HepG2 (cell line): ENCODE data around the gene MAP3K8. TPM values are rescaled to one million over a fixed set of nuclear protein-coding genes. Genes with fewer than 3 reads are reported as not detected.

Experiments used
- ATAC-seq: fragments of 200-7000 bp; cut with Tn5 transposase; 3 replicates; pipeline ENCODE4 v1.9.1; 2020; ENCODE audit warnings: mild to moderate bottlenecking, moderate library complexity
- BruUV-seq: library from RNA; stranded (reverse); fragments of 400-500 nt; replicated peaks from 2 replicates; lab custom pipeline; 2021; lab: Mats Ljungman, UMichigan
- CTCF ChIA-PET: fragments of 300-600 bp; formaldehyde crosslinking; extraction: SDS; loops from one replicate; lab custom pipeline; 2021; ENCODE audit warnings: low total read pairs, inconsistent platforms, low intra/inter-chr PET ratio; lab: Yijun Ruan, JAX
- POLR2A ChIA-PET: fragments of 350-600 bp; sonication (Branson Sonifier 250); formaldehyde crosslinking; loops from one replicate; lab custom pipeline; 2020; ENCODE audit warnings: antibody characterized with exemption, inconsistent platforms; lab: Yijun Ruan, JAX
- DNase-seq: peaks from one replicate; pipeline ENCODE4 v3.0.0-alpha.2; 2015; ENCODE audit warnings: low spot score
- FAIRE-seq: peaks from 3 replicates; lab custom pipeline; 2011; peaks lifted over from hg19 to GRCh38; lab: Jason Lieb, UNC
- H2AFZ ChIP-seq: one replicate; pipeline ENCODE4 v1.6.1; 2011; ENCODE audit warnings: low read length, inconsistent platforms
- H3K27ac ChIP-seq: fragments of 300-600 bp; 3 replicates; pipeline ENCODE4 v1.8.0; 2011; ENCODE audit warnings: mixed run types, mild to moderate bottlenecking, mixed read lengths, low read length, inconsistent platforms; ENCODE audit not compliant: insufficient read depth; ENCODE audit errors: extremely low read length
- H3K27me3 ChIP-seq, 2 experiments: fragments of 200-600 bp in 1 of 2; 2 replicates in 1 of 2; 3 replicates in 1 of 2; pipeline versions ENCODE4 v1.6.0 to v1.8.0; 2011; ENCODE audit warnings: low read length in 2 of 2, mild to moderate bottlenecking in 2 of 2, moderate library complexity in 2 of 2, inconsistent platforms in 1 of 2; ENCODE audit not compliant: insufficient read depth in 2 of 2, control insufficient read depth in 1 of 2
- H3K36me3 ChIP-seq, 2 experiments: fragments of 200-600 bp in 1 of 2; replicated peaks in 1 of 2; 2 replicates in 1 of 2; 3 replicates in 1 of 2; pipeline versions ENCODE4 v1.5.1 to v1.8.0; 2011; ENCODE audit warnings: low read length in 2 of 2, inconsistent platforms in 1 of 2; ENCODE audit not compliant: insufficient read depth in 2 of 2, control insufficient read depth in 1 of 2
- H3K4me1 ChIP-seq: 2 replicates; pipeline ENCODE4 v1.5.1; 2012; ENCODE audit warnings: low read length, inconsistent platforms; ENCODE audit not compliant: insufficient read depth
- H3K4me2 ChIP-seq: 2 replicates; pipeline ENCODE4 v1.6.0; 2011; ENCODE audit warnings: low read depth, low read length, inconsistent platforms
- H3K4me3 ChIP-seq, 3 experiments: fragments of 200-600 bp in 1 of 3; sonication (generic), shearing (Covaris generic) in 1 of 3; replicated peaks in 1 of 3; 2 replicates each; pipeline ENCODE4 v1.5.1; 2011 to 2016; ENCODE audit warnings: low read length in 3 of 3, inconsistent platforms in 2 of 3, low read depth in 2 of 3, mild to moderate bottlenecking in 2 of 3, control low read depth in 1 of 3, mixed read lengths in 1 of 3; ENCODE audit not compliant: insufficient read depth in 1 of 3
- H3K79me2 ChIP-seq: one replicate; pipeline ENCODE4 v1.6.1; 2011; ENCODE audit warnings: low read length, inconsistent platforms; ENCODE audit not compliant: insufficient read depth
- H3K9ac ChIP-seq: 2 replicates; pipeline ENCODE4 v1.6.0; 2011; ENCODE audit warnings: mild to moderate bottlenecking, low read depth, low read length, inconsistent platforms; ENCODE audit not compliant: insufficient read depth
- H3K9me3 ChIP-seq: 2 replicates; pipeline ENCODE4 v1.5.1; 2012; ENCODE audit warnings: mild to moderate bottlenecking, low read length
- H4K20me1 ChIP-seq: 2 replicates; pipeline ENCODE4 v1.6.0; 2011; ENCODE audit warnings: inconsistent platforms, mild to moderate bottlenecking, low read length, moderate library complexity; ENCODE audit not compliant: insufficient read depth
- GZF1 ChIP-seq: sonication (generic); formaldehyde crosslinking; IDR thresholded peaks from 2 replicates; pipeline ENCODE4 v1.5.1; 2020; ENCODE audit warnings: mild to moderate bottlenecking, missing genetic modification reagents
- MAFF ChIP-seq: IDR thresholded peaks from 2 replicates; pipeline ENCODE4 v1.6.1; 2011; ENCODE audit warnings: low read depth, low read length, improper control_type of control experiment
- ZNF205 ChIP-seq: IDR thresholded peaks from 2 replicates; pipeline ENCODE4 v1.6.1; 2018; ENCODE audit warnings: missing biosample characterization, missing genetic modification reagents
- ZNF549 ChIP-seq: sonication (generic); formaldehyde crosslinking; IDR thresholded peaks from 2 replicates; pipeline ENCODE4 v1.5.0; 2020; ENCODE audit warnings: missing genetic modification reagents
- WGBS: methylation state at CpG from one replicate; pipeline ENCODE4 v1.1.6; 2017; ENCODE audit warnings: low lambda C conversion rate; 5-methylcytosine and 5-hydroxymethylcytosine counted together
- in situ Hi-C: cut with HindIII; loops from 2 replicates; pipeline ENCODE4 v1.10.0; 2017; ENCODE audit warnings: low pct_unique_long_range_greater_than_20kb; ENCODE audit not compliant: extremely low pct_ligation_motif_present
- intact Hi-C: fragments of 100-400 bp; cut with micrococcal nuclease; formaldehyde crosslinking; loops from one replicate; pipeline ENCODE4 v1.10.0; 2022; ENCODE audit not compliant: unreplicated experiment
- polyA plus RNA-seq, 8 experiments: library from polyadenylated mRNA; depleted of rRNA in 3 of 8; stranded (reverse) in 7 of 8; unstranded in 1 of 8; fragments of >200 nt; fragmentation: Illumina TruSeq in 4 of 8; extraction: Trizol in 4 of 8; gene quantifications; 2 replicates each; pipeline versions ENCODE4 v1.2.1 to v1.2.3, GENCODE V29; 2011 to 2016; ENCODE audit warnings: low read depth in 4 of 8, missing spikeins in 1 of 8, mixed read lengths in 1 of 8; ENCODE audit not compliant: insufficient read depth in 1 of 8
- total RNA-seq, 5 experiments: library from RNA; depleted of rRNA; stranded (reverse); fragments of >200 nt; fragmentation: Illumina TruSeq; extraction: Trizol; gene quantifications; 2 replicates each; pipeline ENCODE4 v1.2.3, GENCODE V29; 2016; ENCODE audit warnings: low read depth in 1 of 5
- TF ChIP-seq, protein P1 (sequence below): sonication (generic); formaldehyde crosslinking; IDR thresholded peaks from 2 replicates; pipeline ENCODE4 v1.4.0; 2020; ENCODE audit warnings: missing genetic modification reagents, mild to moderate bottlenecking, borderline replicate concordance
- TF ChIP-seq, protein P2 (sequence below): IDR thresholded peaks from 2 replicates; pipeline ENCODE4 v1.6.1; 2016; ENCODE audit warnings: missing genetic modification reagents, missing compliant biosample characterization
- TF ChIP-seq, protein P3 (sequence below): sonication (generic); formaldehyde crosslinking; IDR thresholded peaks from 2 replicates; pipeline ENCODE4 v1.8.0; 2023; ENCODE audit warnings: mild to moderate bottlenecking, missing genetic modification reagents
- TF ChIP-seq, protein P4 (sequence below): sonication (generic); formaldehyde crosslinking; IDR thresholded peaks from 2 replicates; pipeline ENCODE4 v1.9.0; 2021; ENCODE audit warnings: mild to moderate bottlenecking, missing genetic modification reagents

Gene MAP3K8
- total and polyA plus RNA-seq, 2 of the 13 experiments (the other 11 are each of a cell fraction or from before 2014, with no cell fraction given), result 19.3 to 37.9 TPM

DNA sequence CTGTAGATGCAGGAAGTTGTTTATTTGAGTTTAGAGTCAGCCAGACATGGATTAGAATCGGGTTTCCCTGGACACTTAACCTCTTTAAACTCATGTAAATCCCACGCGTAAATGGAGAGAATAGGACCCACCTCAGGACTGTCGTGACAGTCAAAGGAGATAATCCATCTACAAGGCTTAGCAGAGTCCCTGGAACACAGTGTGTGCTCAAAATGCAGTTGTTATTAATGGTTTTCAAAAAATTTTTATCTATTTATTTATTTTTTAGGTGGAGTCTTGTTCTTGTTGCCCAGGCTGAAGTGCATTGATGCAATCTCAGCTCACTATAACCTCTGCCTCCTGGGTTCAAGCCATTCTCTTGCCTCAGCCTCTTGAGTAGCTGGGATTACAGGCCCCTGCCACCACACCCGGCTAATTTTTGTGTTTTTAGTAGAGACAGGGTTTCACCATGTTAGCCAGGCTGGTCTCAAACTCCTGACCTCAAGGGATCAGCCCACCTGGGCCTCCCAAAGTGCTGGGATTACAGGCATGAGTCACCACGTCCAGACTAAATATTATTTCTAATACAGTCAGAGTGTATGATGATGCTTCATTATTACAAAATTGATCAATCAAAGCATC is 10.2 kb upstream of the MAP3K8 start (continued):
- TF ChIP-seq, protein P1, sequence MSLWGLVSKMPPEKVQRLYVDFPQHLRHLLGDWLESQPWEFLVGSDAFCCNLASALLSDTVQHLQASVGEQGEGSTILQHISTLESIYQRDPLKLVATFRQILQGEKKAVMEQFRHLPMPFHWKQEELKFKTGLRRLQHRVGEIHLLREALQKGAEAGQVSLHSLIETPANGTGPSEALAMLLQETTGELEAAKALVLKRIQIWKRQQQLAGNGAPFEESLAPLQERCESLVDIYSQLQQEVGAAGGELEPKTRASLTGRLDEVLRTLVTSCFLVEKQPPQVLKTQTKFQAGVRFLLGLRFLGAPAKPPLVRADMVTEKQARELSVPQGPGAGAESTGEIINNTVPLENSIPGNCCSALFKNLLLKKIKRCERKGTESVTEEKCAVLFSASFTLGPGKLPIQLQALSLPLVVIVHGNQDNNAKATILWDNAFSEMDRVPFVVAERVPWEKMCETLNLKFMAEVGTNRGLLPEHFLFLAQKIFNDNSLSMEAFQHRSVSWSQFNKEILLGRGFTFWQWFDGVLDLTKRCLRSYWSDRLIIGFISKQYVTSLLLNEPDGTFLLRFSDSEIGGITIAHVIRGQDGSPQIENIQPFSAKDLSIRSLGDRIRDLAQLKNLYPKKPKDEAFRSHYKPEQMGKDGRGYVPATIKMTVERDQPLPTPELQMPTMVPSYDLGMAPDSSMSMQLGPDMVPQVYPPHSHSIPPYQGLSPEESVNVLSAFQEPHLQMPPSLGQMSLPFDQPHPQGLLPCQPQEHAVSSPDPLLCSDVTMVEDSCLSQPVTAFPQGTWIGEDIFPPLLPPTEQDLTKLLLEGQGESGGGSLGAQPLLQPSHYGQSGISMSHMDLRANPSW (CRISPR knock-in tag), result 0 out of 2 replicates have a peak, but pooled peaks have one; percentile 20
- TF ChIP-seq, protein P2, sequence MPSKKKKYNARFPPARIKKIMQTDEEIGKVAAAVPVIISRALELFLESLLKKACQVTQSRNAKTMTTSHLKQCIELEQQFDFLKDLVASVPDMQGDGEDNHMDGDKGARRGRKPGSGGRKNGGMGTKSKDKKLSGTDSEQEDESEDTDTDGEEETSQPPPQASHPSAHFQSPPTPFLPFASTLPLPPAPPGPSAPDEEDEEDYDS (CRISPR knock-in tag), result peak; percentile 4; the same call in 1 of the 2 replicates
- 0 out of 2 replicates have a peak, but pooled peaks have one; percentile 53 for TF ChIP-seq GZF1 (CRISPR knock-in tag)

DNA sequence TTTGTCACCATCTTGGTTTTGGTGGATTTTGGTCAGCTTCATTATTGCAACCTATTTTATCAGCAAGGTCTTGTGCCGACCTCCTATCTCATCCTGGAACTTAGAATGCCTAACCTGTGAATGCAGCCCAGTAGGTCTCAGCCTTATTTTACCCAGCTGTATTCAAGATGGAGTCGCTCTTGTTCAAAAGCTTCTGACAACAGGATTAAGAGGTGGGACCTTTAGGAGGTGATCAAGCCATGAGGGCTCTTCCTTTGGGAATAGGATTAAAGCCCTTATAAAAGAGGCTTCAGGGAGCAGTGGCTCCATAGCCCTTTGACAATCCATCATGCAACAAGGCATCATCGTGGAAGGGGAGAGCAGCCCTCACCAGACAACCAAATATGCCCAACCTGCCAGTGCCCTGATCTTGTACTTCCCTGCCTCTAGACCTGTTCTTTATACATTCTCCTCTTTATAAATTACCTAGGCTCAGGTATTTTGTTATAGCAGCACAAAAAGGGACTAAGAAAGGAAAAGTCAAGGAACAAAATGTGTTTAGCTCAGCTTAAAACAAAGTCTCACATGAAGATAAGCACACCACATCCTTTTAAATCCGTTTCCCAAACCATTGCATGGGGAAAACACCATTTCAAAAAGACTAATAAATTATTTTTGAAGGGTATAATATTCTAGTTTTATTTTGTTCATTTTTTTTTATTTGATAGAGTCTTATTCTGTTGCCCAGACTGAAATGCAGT is 8.5 kb upstream of the MAP3K8 start:
- FAIRE-seq (no peak), ATAC-seq (no peak)
- no peak for TF ChIP-seq ZNF205
- peak; percentile 41; the same call in 1 of the 2 replicates for TF ChIP-seq MAFF
- TF ChIP-seq, protein P3, sequence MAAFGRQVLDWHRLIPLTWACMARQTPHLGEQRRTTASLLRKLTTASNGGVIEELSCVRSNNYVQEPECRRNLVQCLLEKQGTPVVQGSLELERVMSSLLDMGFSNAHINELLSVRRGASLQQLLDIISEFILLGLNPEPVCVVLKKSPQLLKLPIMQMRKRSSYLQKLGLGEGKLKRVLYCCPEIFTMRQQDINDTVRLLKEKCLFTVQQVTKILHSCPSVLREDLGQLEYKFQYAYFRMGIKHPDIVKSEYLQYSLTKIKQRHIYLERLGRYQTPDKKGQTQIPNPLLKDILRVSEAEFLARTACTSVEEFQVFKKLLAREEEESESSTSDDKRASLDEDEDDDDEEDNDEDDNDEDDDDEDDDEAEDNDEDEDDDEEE (CRISPR knock-in tag), result no peak
- TF ChIP-seq, protein P4, sequence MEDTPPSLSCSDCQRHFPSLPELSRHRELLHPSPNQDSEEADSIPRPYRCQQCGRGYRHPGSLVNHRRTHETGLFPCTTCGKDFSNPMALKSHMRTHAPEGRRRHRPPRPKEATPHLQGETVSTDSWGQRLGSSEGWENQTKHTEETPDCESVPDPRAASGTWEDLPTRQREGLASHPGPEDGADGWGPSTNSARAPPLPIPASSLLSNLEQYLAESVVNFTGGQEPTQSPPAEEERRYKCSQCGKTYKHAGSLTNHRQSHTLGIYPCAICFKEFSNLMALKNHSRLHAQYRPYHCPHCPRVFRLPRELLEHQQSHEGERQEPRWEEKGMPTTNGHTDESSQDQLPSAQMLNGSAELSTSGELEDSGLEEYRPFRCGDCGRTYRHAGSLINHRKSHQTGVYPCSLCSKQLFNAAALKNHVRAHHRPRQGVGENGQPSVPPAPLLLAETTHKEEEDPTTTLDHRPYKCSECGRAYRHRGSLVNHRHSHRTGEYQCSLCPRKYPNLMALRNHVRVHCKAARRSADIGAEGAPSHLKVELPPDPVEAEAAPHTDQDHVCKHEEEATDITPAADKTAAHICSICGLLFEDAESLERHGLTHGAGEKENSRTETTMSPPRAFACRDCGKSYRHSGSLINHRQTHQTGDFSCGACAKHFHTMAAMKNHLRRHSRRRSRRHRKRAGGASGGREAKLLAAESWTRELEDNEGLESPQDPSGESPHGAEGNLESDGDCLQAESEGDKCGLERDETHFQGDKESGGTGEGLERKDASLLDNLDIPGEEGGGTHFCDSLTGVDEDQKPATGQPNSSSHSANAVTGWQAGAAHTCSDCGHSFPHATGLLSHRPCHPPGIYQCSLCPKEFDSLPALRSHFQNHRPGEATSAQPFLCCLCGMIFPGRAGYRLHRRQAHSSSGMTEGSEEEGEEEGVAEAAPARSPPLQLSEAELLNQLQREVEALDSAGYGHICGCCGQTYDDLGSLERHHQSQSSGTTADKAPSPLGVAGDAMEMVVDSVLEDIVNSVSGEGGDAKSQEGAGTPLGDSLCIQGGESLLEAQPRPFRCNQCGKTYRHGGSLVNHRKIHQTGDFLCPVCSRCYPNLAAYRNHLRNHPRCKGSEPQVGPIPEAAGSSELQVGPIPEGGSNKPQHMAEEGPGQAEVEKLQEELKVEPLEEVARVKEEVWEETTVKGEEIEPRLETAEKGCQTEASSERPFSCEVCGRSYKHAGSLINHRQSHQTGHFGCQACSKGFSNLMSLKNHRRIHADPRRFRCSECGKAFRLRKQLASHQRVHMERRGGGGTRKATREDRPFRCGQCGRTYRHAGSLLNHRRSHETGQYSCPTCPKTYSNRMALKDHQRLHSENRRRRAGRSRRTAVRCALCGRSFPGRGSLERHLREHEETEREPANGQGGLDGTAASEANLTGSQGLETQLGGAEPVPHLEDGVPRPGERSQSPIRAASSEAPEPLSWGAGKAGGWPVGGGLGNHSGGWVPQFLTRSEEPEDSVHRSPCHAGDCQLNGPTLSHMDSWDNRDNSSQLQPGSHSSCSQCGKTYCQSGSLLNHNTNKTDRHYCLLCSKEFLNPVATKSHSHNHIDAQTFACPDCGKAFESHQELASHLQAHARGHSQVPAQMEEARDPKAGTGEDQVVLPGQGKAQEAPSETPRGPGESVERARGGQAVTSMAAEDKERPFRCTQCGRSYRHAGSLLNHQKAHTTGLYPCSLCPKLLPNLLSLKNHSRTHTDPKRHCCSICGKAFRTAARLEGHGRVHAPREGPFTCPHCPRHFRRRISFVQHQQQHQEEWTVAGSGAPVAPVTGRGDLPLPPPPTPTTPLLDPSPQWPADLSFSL (CRISPR knock-in tag), result no peak
- TF ChIP-seq ZNF549, result no peak

More for the DNA sequence above, 8.5 kb upstream of the MAP3K8 start:
- POLR2A ChIA-PET, result no interaction called here
- no peak for DNase-seq
- no peak overlapping the region for H3K9ac ChIP-seq
- H3K27me3 ChIP-seq, result no peaks in the 10 kb centered on the region
- no peaks in the 10 kb centered on the region for H3K79me2 ChIP-seq
- no TSS peak for BruUV-seq
- no peaks in the 10 kb centered on the region for H3K36me3 ChIP-seq
- H3K9me3 ChIP-seq, result no peaks in the 10 kb centered on the region
- H3K4me2 ChIP-seq, result no peak overlapping the region
- CTCF ChIA-PET, result no interaction called here
- H3K4me3 ChIP-seq, result no peak overlapping the region
- H3K4me1 ChIP-seq, result peaks cover 66% of the 10 kb centered on the region
- in situ Hi-C loops, result loop anchor here (25.0 kb wide), 1 partner anchor 1512 kb away; the partner anchor contains the start of gene ARHGAP12
- H4K20me1 ChIP-seq, result no peaks in the 10 kb centered on the region
- no peak overlapping the region for H3K27ac ChIP-seq
- H2AFZ ChIP-seq, result no peak overlapping the region
- 86% methylated on average over 4 of the region's 4 CpGs for WGBS
- intact Hi-C loops, result no loop called here
